Activated T-cell treated with anti-CD3 and anti-CD28 coated beads for 4 hours (primary cell): ENCODE data around the gene WSCD1.

ENCODE experiments used
- DNase-seq: peaks from one replicate; pipeline ENCODE4 v3.0.0-alpha.2; 2020

Gene WSCD1

DNA sequence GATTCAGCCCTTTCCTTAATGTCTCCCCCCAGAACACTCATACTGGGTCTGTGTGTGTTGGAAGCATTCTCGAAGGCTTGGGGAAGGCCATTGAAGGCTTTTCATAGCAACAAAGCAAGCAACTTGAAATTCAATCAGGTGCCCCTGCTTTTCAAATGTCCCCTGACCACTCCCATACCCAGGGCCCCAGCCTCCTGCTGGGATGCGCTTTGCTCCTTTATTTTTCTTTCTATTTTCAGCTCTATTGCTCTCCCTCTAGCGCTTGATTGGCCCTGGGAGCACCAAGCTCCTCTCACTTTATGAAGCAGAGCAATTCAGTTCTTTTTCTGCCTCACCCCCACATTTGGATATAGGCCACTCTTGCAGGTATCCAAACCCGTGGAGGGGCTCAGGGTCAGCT lies 92.0 kb downstream of the WSCD1 start:
- DNase-seq: no peak

GRCh38 chr17:6162892-6163291 lies 92.7 kb downstream of the WSCD1 start:
- DNase-seq: no peak

- no peak for DNase-seq
Observed at GRCh38 chr17:6163612-6164333, 93.6 kb downstream of the WSCD1 start.

GRCh38 chr17:6164996-6165395 lies 94.8 kb downstream of the WSCD1 start:
- no peak for DNase-seq

DNA sequence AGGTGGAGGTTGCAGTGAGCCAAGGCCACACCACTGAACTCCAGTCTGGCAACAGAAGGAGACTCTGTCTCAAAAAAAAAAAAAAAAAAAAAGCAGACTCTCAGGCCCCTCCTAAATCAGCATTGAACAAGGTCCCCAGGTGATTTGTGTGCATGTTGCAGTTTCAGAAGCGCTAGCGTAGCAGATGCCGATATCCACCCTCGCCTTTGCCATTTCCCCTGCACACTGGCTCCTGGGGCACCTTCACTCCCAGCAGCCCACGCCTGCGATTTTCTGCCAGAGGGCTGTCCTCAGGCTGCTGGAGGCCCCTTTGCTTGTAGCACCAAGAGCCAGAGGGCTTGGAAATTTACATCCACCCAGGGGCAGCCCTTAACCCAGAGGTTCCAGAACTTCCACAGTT lies 95.6 kb downstream of the WSCD1 start:
- no peak for DNase-seq

- no peak for DNase-seq
Observed at GRCh38 chr17:6166492-6167179, 96.5 kb downstream of the WSCD1 start.

DNA sequence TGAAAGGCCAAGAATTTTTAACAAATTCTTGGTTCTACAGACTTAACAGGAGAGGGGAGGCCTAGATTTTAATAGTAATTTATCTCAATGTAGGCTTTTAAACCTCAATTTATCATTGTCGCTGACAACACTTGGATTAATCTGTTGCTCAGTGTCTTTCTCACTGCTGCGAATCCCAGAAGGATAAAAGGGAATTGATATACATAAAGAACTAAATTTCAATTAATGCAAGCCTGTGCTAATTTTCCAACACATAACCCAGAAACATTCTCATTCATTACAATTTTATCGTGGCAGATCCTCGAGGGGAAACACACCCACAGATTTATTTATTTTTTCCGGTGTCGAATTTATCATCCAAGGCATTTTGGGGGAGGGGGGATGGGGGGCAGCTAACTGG lies 98.1 kb downstream of the WSCD1 start:
- DNase-seq: no peak

DNA sequence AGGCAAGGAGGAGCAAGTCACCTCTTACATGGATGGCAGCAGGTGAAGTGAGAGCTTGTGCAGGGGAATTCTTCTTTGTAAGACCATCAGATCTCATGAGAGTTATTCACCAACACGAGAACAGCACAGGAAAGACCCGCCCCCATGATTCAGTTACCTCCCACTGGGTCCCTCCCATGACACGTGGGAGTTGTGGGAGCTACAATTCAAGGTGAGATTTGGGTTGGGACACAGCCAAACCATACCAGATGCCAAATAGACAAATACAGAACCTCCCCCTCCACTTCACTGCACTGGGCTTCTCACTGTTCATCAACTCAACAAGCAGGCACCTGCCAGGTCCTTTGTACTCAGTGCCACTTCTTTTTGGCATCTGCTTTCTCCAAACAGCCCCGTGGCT lies 100.2 kb downstream of the WSCD1 start:
- DNase-seq: no peak

DNA sequence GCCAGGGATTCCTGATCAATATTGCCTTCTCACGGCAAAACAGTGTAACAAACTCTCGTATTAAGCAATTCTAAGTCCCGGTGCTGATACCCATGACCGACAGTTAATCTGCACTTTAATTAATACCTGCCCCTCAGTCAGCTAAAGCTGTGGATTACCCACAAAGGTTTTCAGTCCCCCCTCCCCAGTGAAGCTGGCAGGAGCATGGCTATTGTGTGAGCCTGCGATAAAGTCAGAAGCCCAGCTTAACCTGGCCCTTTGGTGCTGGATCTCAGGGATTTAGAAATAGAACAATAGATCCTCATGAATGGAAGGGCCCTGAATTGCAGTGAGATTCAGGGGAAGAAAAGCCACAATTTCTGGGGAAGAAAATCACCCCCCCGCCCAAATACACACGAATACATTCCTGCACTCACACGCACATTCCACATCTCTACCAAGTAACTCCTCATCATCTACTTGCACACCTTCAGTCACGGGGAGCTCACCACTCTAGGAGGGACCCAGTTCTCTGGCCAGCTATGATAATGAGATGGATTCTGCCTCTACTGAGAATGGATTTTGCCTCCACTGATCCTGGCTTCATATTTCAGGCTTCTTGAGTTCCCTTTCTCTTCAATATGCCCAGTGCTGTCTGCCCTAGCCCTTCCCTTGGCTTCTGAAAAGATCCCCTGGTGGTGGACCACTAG lies 102.6 kb downstream of the WSCD1 start:
- DNase-seq: no peak

DNA sequence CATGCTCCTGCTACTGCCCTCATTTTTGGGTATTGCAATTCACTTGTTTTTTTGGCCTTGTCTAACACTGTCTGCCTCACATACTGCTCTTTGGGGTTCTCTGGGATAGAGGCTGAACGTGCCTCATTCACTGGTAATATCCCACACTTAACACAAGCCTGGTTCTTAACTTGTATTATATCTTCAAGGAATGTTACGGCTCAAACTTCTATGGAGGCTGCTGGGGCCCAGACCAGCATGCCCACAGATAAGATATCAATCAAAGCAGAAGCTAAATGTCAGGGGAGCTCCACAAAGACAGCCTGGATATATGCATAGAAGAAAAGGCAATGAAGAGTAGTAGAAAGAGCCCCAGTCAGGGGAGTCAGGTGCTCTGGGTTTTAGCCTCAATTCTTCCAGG lies 103.5 kb downstream of the WSCD1 start:
- DNase-seq: no peak
